Measurements from ENCODE around the gene ZNF324B. TPM values are rescaled to one million over a fixed set of nuclear protein-coding genes. Genes with fewer than 3 reads are reported as not detected.

The ZNF324B gene
- total RNA-seq, 1 donor = 10.5 TPM

DNA sequence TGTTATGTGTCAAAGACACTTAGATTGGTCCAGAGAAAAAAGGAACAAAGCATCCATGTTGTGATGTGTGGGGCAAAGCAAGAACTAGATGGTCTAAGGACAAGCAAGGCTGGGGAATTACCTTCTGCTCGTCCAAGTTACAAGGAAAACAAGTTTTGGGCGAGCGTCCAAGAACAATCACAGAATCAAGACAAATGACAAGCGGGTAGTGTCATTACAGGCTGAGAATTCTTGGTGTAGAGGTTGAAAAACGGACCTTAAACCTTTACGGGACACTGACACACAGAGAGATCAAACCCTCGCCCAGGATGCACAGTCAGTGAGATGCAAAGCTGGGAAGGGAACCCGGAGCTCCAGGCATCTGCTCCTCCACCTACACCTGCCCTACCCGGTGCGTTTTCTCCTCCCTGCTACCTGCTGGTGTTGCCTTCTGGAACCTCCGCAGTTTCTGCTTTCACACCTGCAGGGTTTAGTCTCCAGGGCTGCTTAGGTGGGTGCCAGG lies 515 bp upstream of the ZNF324B start:
- Histone ChIP-seq H3K4me1 (ENCODE audit: insufficient read depth, low read length) (peaks cover 6% of the 10 kb centered on the region), H3K4me3 (ENCODE audit: insufficient read depth, low read length) (peak overlapping the region; percentile 92), H3K36me3 (ENCODE audit: insufficient read depth, low read length) (peaks cover 11% of the 10 kb centered on the region), H3K79me2 (ENCODE audit: insufficient read depth, low read length) (peaks cover 2% of the 10 kb centered on the region), H3K27ac (ENCODE audit: low read depth, low read length) (no peak overlapping the region), H4K20me1 (ENCODE audit: insufficient read depth, low read length) (no peaks in the 10 kb centered on the region), H3K27me3 (ENCODE audit: insufficient read depth, low read length) (no peaks in the 10 kb centered on the region), H3K9me3 (ENCODE audit: low read depth, low read length) (no peaks in the 10 kb centered on the region), H3K4me2 (ENCODE audit: insufficient read depth, low read length) (peak overlapping the region; percentile 96), H2AFZ (ENCODE audit: low read length) (peak overlapping the region; percentile 97)
- no peak for DNase-seq (ENCODE audit: insufficient read length, low spot score, missing footprints)
- TF ChIP-seq, protein P1, sequence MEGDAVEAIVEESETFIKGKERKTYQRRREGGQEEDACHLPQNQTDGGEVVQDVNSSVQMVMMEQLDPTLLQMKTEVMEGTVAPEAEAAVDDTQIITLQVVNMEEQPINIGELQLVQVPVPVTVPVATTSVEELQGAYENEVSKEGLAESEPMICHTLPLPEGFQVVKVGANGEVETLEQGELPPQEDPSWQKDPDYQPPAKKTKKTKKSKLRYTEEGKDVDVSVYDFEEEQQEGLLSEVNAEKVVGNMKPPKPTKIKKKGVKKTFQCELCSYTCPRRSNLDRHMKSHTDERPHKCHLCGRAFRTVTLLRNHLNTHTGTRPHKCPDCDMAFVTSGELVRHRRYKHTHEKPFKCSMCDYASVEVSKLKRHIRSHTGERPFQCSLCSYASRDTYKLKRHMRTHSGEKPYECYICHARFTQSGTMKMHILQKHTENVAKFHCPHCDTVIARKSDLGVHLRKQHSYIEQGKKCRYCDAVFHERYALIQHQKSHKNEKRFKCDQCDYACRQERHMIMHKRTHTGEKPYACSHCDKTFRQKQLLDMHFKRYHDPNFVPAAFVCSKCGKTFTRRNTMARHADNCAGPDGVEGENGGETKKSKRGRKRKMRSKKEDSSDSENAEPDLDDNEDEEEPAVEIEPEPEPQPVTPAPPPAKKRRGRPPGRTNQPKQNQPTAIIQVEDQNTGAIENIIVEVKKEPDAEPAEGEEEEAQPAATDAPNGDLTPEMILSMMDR (IDR thresholded peaks at IDR 0.05; ENCODE audit: extremely low read depth, low read depth, low read length) = no peak

DNA sequence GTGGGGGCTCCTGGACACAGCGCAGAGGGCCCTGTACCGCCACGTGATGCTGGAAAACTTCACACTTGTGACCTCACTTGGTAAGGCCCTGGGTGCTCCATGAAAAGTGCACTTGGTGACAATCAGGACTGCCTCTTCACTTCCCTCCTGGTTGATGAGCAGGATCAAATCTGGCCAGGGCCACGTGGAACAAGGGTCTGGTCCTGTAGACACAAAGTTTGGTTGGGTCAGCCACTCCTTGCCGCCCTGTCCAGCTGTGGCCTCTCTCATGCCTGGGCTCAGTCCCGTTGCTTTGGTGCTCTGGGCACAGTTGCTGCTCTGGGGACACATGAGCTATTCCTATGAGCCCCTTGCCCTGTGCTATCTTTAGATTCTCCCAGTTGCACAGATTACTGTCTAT lies 2.3 kb downstream of the ZNF324B start:
- Histone ChIP-seq H3K9me3 (ENCODE audit: low read depth, low read length) (no peaks in the 10 kb centered on the region), H3K4me2 (ENCODE audit: insufficient read depth, low read length) (no peak overlapping the region), H4K20me1 (ENCODE audit: insufficient read depth, low read length) (no peaks in the 10 kb centered on the region), H3K27ac (ENCODE audit: low read depth, low read length) (no peak overlapping the region), H3K27me3 (ENCODE audit: insufficient read depth, low read length) (no peaks in the 10 kb centered on the region), H3K79me2 (ENCODE audit: insufficient read depth, low read length) (peaks cover 2% of the 10 kb centered on the region), H3K4me3 (ENCODE audit: insufficient read depth, low read length) (no peak overlapping the region), H2AFZ (ENCODE audit: low read length) (no peak overlapping the region), H3K36me3 (ENCODE audit: insufficient read depth, low read length) (peaks cover 17% of the 10 kb centered on the region), H3K4me1 (ENCODE audit: insufficient read depth, low read length) (peaks cover 6% of the 10 kb centered on the region)
- TF ChIP-seq, protein P1 (IDR thresholded peaks at IDR 0.05; ENCODE audit: extremely low read depth, low read depth, low read length) = no peak
- DNase-seq (ENCODE audit: insufficient read length, low spot score, missing footprints) = no peak

DNA sequence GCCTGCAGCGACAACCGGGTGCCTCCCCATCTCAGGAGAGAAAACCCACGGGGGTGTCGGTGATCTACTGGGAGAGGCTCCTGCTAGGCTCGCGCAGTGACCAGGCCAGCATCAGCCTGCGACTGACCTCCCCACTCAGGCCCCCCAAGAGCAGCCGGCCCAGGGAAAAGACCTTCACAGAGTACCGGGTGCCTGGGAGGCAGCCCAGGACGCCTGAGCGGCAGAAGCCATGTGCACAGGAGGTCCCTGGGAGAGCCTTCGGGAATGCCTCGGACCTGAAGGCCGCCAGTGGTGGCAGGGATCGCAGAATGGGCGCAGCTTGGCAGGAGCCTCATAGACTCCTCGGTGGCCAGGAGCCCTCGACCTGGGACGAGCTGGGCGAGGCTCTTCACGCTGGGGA lies 3.9 kb downstream of the ZNF324B start:
- Histone ChIP-seq H3K36me3 (ENCODE audit: insufficient read depth, low read length) (peaks cover 17% of the 10 kb centered on the region), H3K9me3 (ENCODE audit: low read depth, low read length) (no peaks in the 10 kb centered on the region), H3K27me3 (ENCODE audit: insufficient read depth, low read length) (no peaks in the 10 kb centered on the region), H3K79me2 (ENCODE audit: insufficient read depth, low read length) (peaks cover 2% of the 10 kb centered on the region), H4K20me1 (ENCODE audit: insufficient read depth, low read length) (no peaks in the 10 kb centered on the region), H3K4me2 (ENCODE audit: insufficient read depth, low read length) (no peak overlapping the region), H3K27ac (ENCODE audit: low read depth, low read length) (no peak overlapping the region), H3K4me3 (ENCODE audit: insufficient read depth, low read length) (no peak overlapping the region), H3K4me1 (ENCODE audit: insufficient read depth, low read length) (peaks cover 6% of the 10 kb centered on the region), H2AFZ (ENCODE audit: low read length) (no peak overlapping the region)
- TF ChIP-seq, protein P1 (IDR thresholded peaks at IDR 0.05; ENCODE audit: extremely low read depth, low read depth, low read length) = no peak
- DNase-seq (ENCODE audit: insufficient read length, low spot score, missing footprints) = no peak

DNA sequence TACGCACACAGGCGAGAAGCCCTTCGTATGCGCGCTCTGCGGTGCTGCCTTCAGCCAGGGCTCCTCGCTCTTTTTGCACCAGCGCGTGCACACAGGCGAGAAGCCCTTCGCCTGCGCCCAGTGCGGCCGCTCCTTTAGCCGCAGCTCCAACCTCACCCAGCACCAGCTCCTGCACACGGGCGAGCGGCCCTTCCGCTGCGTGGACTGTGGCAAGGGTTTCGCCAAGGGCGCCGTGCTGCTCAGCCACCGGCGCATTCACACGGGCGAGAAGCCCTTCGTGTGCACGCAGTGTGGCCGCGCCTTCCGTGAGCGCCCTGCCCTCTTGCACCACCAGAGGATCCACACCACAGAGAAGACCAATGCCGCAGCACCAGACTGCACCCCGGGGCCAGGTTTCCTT lies 4.7 kb downstream of the ZNF324B start:
- Histone ChIP-seq H3K4me1 (ENCODE audit: insufficient read depth, low read length) (peaks cover 2% of the 10 kb centered on the region), H3K79me2 (ENCODE audit: insufficient read depth, low read length) (peaks cover 2% of the 10 kb centered on the region), H4K20me1 (ENCODE audit: insufficient read depth, low read length) (no peaks in the 10 kb centered on the region), H3K27ac (ENCODE audit: low read depth, low read length) (no peak overlapping the region), H3K36me3 (ENCODE audit: insufficient read depth, low read length) (peaks cover 17% of the 10 kb centered on the region), H3K27me3 (ENCODE audit: insufficient read depth, low read length) (no peaks in the 10 kb centered on the region), H3K4me2 (ENCODE audit: insufficient read depth, low read length) (no peak overlapping the region), H3K9me3 (ENCODE audit: low read depth, low read length) (no peaks in the 10 kb centered on the region), H2AFZ (ENCODE audit: low read length) (no peak overlapping the region), H3K4me3 (ENCODE audit: insufficient read depth, low read length) (no peak overlapping the region)
- no peak for DNase-seq (ENCODE audit: insufficient read length, low spot score, missing footprints)
- TF ChIP-seq, protein P1 (IDR thresholded peaks at IDR 0.05; ENCODE audit: extremely low read depth, low read depth, low read length) = no peak

All from osteoblast (primary cell).